Neural progenitor cell (in vitro differentiated cells): Measurements from ENCODE around the gene GNB3.

Source experiments
- EZH2 ChIP-seq: fragments of 200-600 bp; sonication (generic); IDR thresholded peaks from 2 replicates; pipeline ENCODE4 v1.6.1; 2017; ENCODE audit warnings: antibody characterized with exemption, mild to moderate bottlenecking, moderate library complexity
- EZH2phosphoT487 ChIP-seq: fragments of 200-600 bp; sonication (generic); IDR thresholded peaks from 2 replicates; pipeline ENCODE4 v1.6.1; 2017; ENCODE audit warnings: antibody characterized with exemption
- TF ChIP-seq, protein P1 (sequence below): fragments of 200-600 bp; sonication (generic); IDR thresholded peaks from 2 replicates; pipeline ENCODE4 v1.5.1; 2017; ENCODE audit warnings: antibody characterized with exemption, mild to moderate bottlenecking

DNA sequence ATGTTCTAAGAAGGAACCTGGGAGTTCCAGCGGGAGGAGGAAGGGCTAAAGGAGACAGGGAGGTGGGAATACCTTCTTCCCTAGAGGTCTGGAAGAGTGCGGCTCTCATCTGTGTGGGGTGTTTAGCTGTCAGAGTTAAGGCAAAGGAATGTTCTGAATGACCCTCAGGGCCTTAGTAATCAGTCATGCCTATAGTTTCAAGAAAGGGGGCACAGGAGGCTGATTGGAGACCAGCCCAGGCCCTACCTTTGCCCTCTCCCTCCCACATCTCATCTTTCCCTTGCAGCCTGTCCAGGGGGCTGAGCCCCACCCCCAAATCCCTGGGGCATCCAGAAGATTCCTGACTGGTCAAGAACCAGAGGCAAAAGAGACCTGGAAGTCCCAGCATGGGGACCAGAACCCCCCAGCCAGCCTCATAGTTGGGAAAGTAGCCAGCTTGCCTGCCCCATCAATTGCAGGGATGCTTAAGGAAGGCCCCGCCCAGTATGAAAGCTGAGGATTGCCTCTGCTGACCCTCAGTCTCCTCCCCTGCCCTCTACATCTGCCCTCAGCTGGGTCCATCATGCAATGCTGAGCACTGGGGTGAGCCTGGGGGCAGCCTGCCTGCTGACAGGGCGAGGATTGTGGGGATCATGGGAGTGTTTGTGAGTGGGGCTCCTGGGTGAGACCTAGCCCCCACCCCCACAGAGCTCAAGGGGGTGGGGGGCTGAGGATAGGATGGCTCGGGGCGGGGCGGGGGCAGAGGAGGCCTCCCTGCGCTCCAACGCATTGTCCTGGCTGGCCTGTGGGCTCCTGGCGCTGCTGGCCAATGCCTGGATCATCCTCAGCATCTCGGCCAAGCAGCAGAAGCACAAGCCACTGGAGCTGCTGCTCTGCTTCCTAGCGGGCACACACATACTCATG lies 17.3 kb upstream of the GNB3 start:
- TF ChIP-seq, protein P1, sequence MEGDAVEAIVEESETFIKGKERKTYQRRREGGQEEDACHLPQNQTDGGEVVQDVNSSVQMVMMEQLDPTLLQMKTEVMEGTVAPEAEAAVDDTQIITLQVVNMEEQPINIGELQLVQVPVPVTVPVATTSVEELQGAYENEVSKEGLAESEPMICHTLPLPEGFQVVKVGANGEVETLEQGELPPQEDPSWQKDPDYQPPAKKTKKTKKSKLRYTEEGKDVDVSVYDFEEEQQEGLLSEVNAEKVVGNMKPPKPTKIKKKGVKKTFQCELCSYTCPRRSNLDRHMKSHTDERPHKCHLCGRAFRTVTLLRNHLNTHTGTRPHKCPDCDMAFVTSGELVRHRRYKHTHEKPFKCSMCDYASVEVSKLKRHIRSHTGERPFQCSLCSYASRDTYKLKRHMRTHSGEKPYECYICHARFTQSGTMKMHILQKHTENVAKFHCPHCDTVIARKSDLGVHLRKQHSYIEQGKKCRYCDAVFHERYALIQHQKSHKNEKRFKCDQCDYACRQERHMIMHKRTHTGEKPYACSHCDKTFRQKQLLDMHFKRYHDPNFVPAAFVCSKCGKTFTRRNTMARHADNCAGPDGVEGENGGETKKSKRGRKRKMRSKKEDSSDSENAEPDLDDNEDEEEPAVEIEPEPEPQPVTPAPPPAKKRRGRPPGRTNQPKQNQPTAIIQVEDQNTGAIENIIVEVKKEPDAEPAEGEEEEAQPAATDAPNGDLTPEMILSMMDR, result no peak
- no peak for TF ChIP-seq EZH2phosphoT487
- no peak for TF ChIP-seq EZH2
